Heart left ventricle (tissue), 16 donors: ENCODE measurements around the gene NAA40. TPM values are rescaled to one million over a fixed set of nuclear protein-coding genes. Genes with fewer than 3 reads are reported as not detected.

Source experiments
- ATAC-seq, 4 donors: fragments of 200-7000 bp; cut with Tn5 transposase; one replicate each; pipeline ENCODE4 v1.9.1; 2020 to 2022; ENCODE audit warnings: moderate library complexity in 4 of 4, mild to moderate bottlenecking in 3 of 4, moderate number of reproducible peaks in 1 of 4
- DNase-seq, 5 donors: peaks; one replicate each; pipeline ENCODE4 v3.0.0-alpha.2; 2020
- H3K27ac ChIP-seq, 12 donors: fragments of 200-600 bp; sonication (generic) in 4 of 12; one replicate each; pipeline versions ENCODE4 v1.5.0 to v1.8.0; 2016 to 2022; ENCODE audit warnings: mild to moderate bottlenecking in 2 of 12
- H3K27me3 ChIP-seq, 9 donors: fragments of 200-600 bp; sonication (generic) in 2 of 9; one replicate each; pipeline versions ENCODE4 v1.5.1 to v1.8.0; 2016 to 2022; ENCODE audit warnings: mild to moderate bottlenecking in 3 of 9
- H3K36me3 ChIP-seq, 9 donors: fragments of 200-600 bp; sonication (generic) in 2 of 9; one replicate each; pipeline versions ENCODE4 v1.5.0 to v1.8.0; 2018 to 2022; ENCODE audit warnings: mild to moderate bottlenecking in 2 of 9
- H3K4me1 ChIP-seq, 12 donors: fragments of 200-600 bp; sonication (generic) in 4 of 12; one replicate each; pipeline versions ENCODE4 v1.5.0 to v1.8.0; 2016 to 2022; ENCODE audit warnings: mild to moderate bottlenecking in 3 of 12
- H3K4me3 ChIP-seq, 12 donors: fragments of 200-600 bp; sonication (generic) in 4 of 12; one replicate each; pipeline versions ENCODE4 v1.5.0 to v1.8.0; 2017 to 2022; ENCODE audit warnings: mild to moderate bottlenecking in 9 of 12, moderate library complexity in 4 of 12
- H3K9me3 ChIP-seq, 12 donors: fragments of 200-600 bp; sonication (generic) in 4 of 12; one replicate each; pipeline versions ENCODE4 v1.5.0 to v1.8.0; 2016 to 2022; ENCODE audit warnings: mild to moderate bottlenecking in 1 of 12
- POLR2A ChIP-seq, 2 donors: fragments of 450-650 bp; IDR thresholded peaks; one replicate each; pipeline ENCODE4 v1.6.1; 2017; ENCODE audit warnings: antibody characterized with exemption in 2 of 2, mild to moderate bottlenecking in 2 of 2, moderate library complexity in 2 of 2
- WGBS, 4 donors: extraction: QIAGEN DNeasy Blood & Tissue Kit in 2 of 4; methylation state at CpG; one replicate each; pipeline versions ENCODE4 v1.1.5 to v1.1.7; 2013 to 2018; 5-methylcytosine and 5-hydroxymethylcytosine counted together
- intact Hi-C, 10 donors: fragments of 100-400 bp; cut with DNase I; formaldehyde crosslinking; loops; one replicate each; pipeline versions ENCODE4 v1.11.1 to v1.14.2; 2022
- polyA plus RNA-seq, 2 donors: library from polyadenylated mRNA; stranded (reverse); fragments of 200-250 nt; gene quantifications; one replicate each; pipeline ENCODE4 v1.2.3, GENCODE V29; 2013
- total RNA-seq, 9 donors: library from RNA; depleted of rRNA in 2 of 9; stranded (reverse); fragments of >200 nt in 2 of 9; fragmentation: NEBNext Ultra II Directional in 3 of 9; extraction: Animal tissue kit (Norgen Biotek cat#: 25700) in 3 of 9; gene quantifications; one replicate each; pipeline versions ENCODE4 v1.1.0 to v1.2.4, GENCODE V29; 2016 to 2023
- TF ChIP-seq, protein P1 (sequence below), 12 donors: fragments of 200-600 bp; sonication (generic) in 4 of 12; IDR thresholded peaks; one replicate each; pipeline versions ENCODE4 v1.5.0 to v1.8.0; 2018 to 2022; ENCODE audit warnings: antibody characterized with exemption in 12 of 12, mild to moderate bottlenecking in 5 of 12
- donor health status: ischemic (EF 13 %, LVEDD 7.1; RV severe dilation, severe dysfunction).
- donor health status: healthy with polysubstance abuse.
- donor health status: DM: no; HTN: yes; CAD: no.
- donor health status: DM: no; HTN: no; CAD: no.
- donor health status: ischemic (EF 25% LVEDD 6.9; RV normal size, moderate dysfunction).
- donor health status: ischemic (EF 25% LVEDD 5.7; RV mildly dilated, moderate dysfunction).
- donor health status: healthy.
- donor health status: DM: yes; HTN: yes; CAD: no.
- donor health status: ischemic (EF 35%, LVEDD 5.7; RV mildly dilated, moderate dysfunction).
- donor health status: nonischemic (EF 11% LVEDD 7.7; RV severe dilation, severe dysfunction).
- donor health status: DM: yes; HTN: yes; CAD: no.
- donor health status: PGD.
- donor health status: ischemic (EF 29% LVEDD 5.4; RV normal size, mild dysfunction).
- donor health status: nonischemic (EF 23%, LVEDD 6.1; RV moderate dilation, normal function).

Gene NAA40
- total and polyA plus RNA-seq, 11 donors = 9.7 to 26.1 (median 19.6) TPM

DNA sequence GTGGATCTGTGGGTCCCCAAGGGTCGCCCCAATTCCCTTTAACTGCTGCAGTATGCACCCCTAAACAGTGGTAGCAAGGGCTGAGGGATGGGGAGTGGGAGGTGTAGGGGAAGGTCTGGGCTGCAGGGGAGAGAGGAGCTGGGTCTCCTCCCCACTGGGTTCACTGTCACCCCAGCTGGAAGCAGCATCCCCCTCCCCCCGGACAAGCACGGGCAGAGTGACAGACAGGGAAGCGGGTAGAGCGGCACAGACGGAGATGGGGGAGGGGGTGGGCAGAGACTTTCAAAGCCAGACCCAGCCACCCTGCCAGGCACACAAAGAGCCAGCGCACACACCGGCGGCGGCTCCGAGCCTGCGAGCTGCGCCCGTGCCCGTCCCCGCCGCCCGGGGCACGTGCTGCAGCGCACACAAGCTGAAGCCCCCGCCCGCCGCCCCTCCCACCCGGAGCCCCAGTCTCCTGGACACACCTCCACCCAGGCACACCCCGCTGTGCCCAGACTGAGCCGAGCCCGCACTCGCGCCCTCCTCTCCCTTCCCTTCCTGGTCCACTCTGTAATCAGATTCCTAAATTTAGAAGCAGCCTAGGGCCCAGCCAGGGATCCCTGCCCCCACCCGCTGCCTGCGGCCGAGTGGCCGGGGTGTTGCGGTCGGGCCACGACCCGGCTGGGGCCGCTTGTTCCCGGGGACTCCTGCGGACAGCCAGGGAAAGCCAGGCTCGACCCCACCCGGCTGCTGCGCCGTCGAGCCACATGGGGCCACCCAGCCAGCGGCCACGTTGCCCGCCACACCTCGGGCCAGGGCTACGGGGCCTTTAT, 20.9 kb upstream of the NAA40 start:
- peak; percentile 41 to 76 (median 64) for ATAC-seq
- TF ChIP-seq POLR2A (IDR thresholded peaks at IDR 0.05) = peak in 1 of 2 donors; percentile 39
- TF ChIP-seq, protein P1, sequence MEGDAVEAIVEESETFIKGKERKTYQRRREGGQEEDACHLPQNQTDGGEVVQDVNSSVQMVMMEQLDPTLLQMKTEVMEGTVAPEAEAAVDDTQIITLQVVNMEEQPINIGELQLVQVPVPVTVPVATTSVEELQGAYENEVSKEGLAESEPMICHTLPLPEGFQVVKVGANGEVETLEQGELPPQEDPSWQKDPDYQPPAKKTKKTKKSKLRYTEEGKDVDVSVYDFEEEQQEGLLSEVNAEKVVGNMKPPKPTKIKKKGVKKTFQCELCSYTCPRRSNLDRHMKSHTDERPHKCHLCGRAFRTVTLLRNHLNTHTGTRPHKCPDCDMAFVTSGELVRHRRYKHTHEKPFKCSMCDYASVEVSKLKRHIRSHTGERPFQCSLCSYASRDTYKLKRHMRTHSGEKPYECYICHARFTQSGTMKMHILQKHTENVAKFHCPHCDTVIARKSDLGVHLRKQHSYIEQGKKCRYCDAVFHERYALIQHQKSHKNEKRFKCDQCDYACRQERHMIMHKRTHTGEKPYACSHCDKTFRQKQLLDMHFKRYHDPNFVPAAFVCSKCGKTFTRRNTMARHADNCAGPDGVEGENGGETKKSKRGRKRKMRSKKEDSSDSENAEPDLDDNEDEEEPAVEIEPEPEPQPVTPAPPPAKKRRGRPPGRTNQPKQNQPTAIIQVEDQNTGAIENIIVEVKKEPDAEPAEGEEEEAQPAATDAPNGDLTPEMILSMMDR (IDR thresholded peaks at IDR 0.05) = no peak
- Histone ChIP-seq H3K4me1 (peaks cover 7 to 62% (median 53%) of the 10 kb centered on the region in 12 donors), H3K27me3 (peaks cover 0 to 21% (median 0%) of the 10 kb centered on the region in 9 donors), H3K36me3 (peaks cover 0 to 2% (median 0%) of the 10 kb centered on the region in 9 donors), H3K27ac (peak overlapping the region; percentile 84 to 99 (median 92)), H3K4me3 (peak overlapping the region; percentile 19 to 69 (median 56)), H3K9me3 (no peaks in the 10 kb centered on the region)
- intact Hi-C loops = loop anchor here in 4 of 10 donors (1.0 to 5.0 kb wide), 4 partner anchors 21 to 79 kb away; partner anchors contain the start of genes MARK2 (in 2 of the 4) and NAA40 (in 2 of the 4)
- 1 to 4% (median 2%) methylated on average over 14 to 50 of the region's 50 CpGs for WGBS, 4 donors
- DNase-seq = peak; percentile 83 to 91 (median 88)

DNA sequence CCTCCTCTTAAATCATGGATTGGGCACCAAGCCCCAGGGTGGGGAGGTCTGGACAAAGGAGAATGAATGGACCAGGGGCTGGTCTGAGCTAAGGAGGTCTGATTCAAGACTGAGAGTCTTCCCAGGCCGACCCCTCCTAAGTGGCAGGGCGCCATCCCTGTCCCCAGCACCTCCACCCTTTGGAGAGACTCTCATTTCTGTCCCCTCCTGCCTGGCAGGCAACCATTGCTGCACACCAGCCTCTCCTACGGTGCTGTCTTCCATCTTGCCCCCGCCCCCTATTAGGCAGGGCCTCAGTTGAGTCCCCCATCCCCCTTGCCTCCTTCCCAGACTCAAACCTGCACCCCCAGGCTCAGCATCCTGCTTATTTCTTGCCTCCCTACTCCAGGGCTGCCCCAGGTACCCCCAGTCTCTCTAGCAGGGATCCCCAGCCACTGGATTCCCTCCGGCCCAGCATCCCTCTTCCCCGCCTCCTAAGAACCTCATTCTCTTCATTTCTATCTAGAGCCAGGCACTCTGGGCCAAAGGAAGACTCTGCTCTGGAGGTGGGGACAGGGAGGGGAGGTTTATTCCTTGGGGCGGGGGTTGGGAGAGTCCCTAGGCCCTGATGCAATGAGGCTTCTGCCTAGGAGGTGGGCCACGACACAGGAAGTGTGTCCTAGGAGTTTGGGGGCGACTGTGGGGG, 20.2 kb upstream of the NAA40 start:
- H3K27ac ChIP-seq = peak overlapping the region; percentile 84 to 99 (median 92)
- H3K36me3 ChIP-seq = peaks cover 0 to under 1% (median 0%) of the 10 kb centered on the region in 9 donors
- intact Hi-C loops = loop anchor here in 4 of 10 donors (1.0 to 5.0 kb wide), 3 partner anchors 20 to 46 kb away; partner anchors contain the start of gene NAA40 (in 2 of the 4)
- peaks cover 7 to 62% (median 53%) of the 10 kb centered on the region in 12 donors for H3K4me1 ChIP-seq
- no peak for TF ChIP-seq POLR2A (IDR thresholded peaks at IDR 0.05)
- TF ChIP-seq, protein P1 (IDR thresholded peaks at IDR 0.05) = no peak
- ATAC-seq = no peak
- H3K4me3 ChIP-seq = peak overlapping the region in 10 of 12 donors; percentile 18 to 69 (median 58)
- DNase-seq = no peak
- H3K27me3 ChIP-seq = peaks cover 0 to 21% (median 0%) of the 10 kb centered on the region in 9 donors
- H3K9me3 ChIP-seq = no peaks in the 10 kb centered on the region
- 35 to 44% (median 37%) methylated on average over 7 to 9 of the region's 9 CpGs for WGBS, 4 donors

DNA sequence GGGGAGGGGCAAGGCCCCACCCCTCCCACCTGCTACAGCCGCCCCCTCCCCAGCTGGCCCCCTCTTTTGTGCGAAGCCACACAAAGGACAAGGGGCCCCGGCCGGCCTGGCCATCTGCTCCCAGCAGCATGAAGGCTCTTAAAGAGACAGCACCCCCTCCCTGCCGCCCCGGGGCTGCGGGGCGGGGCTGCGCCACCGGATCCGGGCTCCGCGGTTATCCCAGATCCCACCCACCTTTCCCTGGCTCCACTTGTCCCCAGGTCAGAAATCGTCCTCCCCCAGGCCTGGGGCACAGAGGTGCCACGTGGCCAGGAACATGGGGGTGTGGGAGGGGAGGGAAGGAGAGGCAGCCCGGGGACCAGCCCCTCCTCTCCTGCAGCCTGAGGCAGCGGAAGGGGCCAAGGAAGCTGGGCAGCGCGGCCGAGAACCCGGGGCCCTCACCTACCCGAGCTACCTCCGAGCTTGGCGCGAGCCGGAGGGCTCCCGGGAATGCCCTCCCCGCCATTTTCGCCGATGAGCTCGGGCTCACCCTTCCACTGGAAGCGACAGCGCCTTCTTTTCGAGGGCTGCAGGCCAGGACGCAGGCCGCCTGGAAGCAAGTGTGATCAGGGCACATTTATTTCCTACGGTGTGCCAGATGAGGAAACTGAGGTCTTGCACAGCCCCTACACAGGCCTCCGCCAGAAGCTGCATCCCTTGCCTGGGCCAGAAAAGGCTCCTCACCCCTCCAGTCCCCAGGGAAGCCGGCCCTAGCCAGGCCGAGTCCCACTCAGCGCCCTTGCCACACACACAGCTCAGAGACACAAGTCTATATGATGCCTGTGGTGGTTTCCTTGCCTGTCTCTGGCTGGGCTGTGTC, 19.3 kb upstream of the NAA40 start:
- WGBS, 4 donors = 9 to 32% (median 12%) methylated on average over 3 to 41 of the region's 41 CpGs
- no peaks in the 10 kb centered on the region for H3K36me3 ChIP-seq
- ATAC-seq (peak; percentile 26 to 48 (median 31)), DNase-seq (peak; percentile 68 to 87 (median 76))
- H3K27ac ChIP-seq = peak overlapping the region; percentile 84 to 99 (median 92)
- H3K4me3 ChIP-seq = peak overlapping the region in 11 of 12 donors; percentile 17 to 69 (median 46)
- intact Hi-C loops = loop anchor here in 4 of 10 donors (1.0 to 5.0 kb wide), 3 partner anchors 19 to 47 kb away; partner anchors contain the start of gene NAA40 (in 2 of the 4)
- peaks cover 7 to 62% (median 53%) of the 10 kb centered on the region in 12 donors for H3K4me1 ChIP-seq
- H3K27me3 ChIP-seq = peaks cover 0 to 21% (median 0%) of the 10 kb centered on the region in 9 donors
- H3K9me3 ChIP-seq = no peaks in the 10 kb centered on the region
- TF ChIP-seq, protein P1 (IDR thresholded peaks at IDR 0.05) = no peak
- no peak for TF ChIP-seq POLR2A (IDR thresholded peaks at IDR 0.05)
